Body of pancreas (tissue), 4 donors: ENCODE measurements around the gene BMP8A.
"Not testable (repeated sequence)": the region's sequence is repeated elsewhere in the genome, so short reads cannot be mapped to it uniquely, and the experiment has no call there.

ENCODE experiments used
- CTCF ChIP-seq, 7 experiments: fragments of 450-650 bp in 4 of 7; fragments of 200-600 bp in 3 of 7; sonication (generic) in 3 of 7; IDR thresholded peaks; one replicate each; pipeline ENCODE4 v1.5.1; 2016 to 2019; ENCODE audit warnings: antibody characterized with exemption in 7 of 7
- POLR2A ChIP-seq, 3 donors: fragments of 450-650 bp; IDR thresholded peaks; one replicate each; pipeline ENCODE4 v1.6.1; 2016; ENCODE audit warnings: antibody characterized with exemption in 3 of 3, mild to moderate bottlenecking in 2 of 3

GRCh38 chr1:39467108-39467720, 24.2 kb upstream of the BMP8A start:
- TF ChIP-seq POLR2A, CTCF (IDR thresholded peaks at IDR 0.05): not testable (repeated sequence)
